GM21515 (cell line): ENCODE results near the gene PIWIL4.

Experiments used
- ATAC-seq: cut with Tn5 transposase; IDR thresholded peaks from one replicate; pipeline ENCODE4 v1.9.1; 2021; ENCODE audit not compliant: unreplicated experiment

Gene PIWIL4

GRCh38 chr11:94661444-94661843 lies 94.3 kb downstream of the PIWIL4 start:
- ATAC-seq = no peak

GRCh38 chr11:94662065-94662779 lies 95.1 kb downstream of the PIWIL4 start:
- no peak for ATAC-seq

GRCh38 chr11:94662846-94663390 lies 95.8 kb downstream of the PIWIL4 start:
- no peak for ATAC-seq

- no peak for ATAC-seq
Observed at GRCh38 chr11:94664346-94664745, 97.2 kb downstream of the PIWIL4 start.

- no peak for ATAC-seq
Observed at GRCh38 chr11:94665116-94665659, 98.0 kb downstream of the PIWIL4 start.

GRCh38 chr11:94666792-94667721 lies 99.9 kb downstream of the PIWIL4 start:
- ATAC-seq = no peak

GRCh38 chr11:94668212-94668793 lies 101.1 kb downstream of the PIWIL4 start:
- ATAC-seq = no peak

- no peak for ATAC-seq
Observed at GRCh38 chr11:94669023-94669422, 101.9 kb downstream of the PIWIL4 start.
